NCI-H2227 (cell line): Measurements from ENCODE around the gene MIAT.
A peak's percentile ranks its signal among the peaks of the same experiment; 100 is the strongest.
"Not testable (repeated sequence)": the region's sequence is repeated elsewhere in the genome, so short reads cannot be mapped to it uniquely, and the experiment has no call there.

ENCODE experiments used
- DNase-seq: peaks from one replicate; lab custom pipeline; 2025; ENCODE audit not compliant: unreplicated experiment; lab: John Stamatoyannopoulos, UW

The MIAT gene

DNA sequence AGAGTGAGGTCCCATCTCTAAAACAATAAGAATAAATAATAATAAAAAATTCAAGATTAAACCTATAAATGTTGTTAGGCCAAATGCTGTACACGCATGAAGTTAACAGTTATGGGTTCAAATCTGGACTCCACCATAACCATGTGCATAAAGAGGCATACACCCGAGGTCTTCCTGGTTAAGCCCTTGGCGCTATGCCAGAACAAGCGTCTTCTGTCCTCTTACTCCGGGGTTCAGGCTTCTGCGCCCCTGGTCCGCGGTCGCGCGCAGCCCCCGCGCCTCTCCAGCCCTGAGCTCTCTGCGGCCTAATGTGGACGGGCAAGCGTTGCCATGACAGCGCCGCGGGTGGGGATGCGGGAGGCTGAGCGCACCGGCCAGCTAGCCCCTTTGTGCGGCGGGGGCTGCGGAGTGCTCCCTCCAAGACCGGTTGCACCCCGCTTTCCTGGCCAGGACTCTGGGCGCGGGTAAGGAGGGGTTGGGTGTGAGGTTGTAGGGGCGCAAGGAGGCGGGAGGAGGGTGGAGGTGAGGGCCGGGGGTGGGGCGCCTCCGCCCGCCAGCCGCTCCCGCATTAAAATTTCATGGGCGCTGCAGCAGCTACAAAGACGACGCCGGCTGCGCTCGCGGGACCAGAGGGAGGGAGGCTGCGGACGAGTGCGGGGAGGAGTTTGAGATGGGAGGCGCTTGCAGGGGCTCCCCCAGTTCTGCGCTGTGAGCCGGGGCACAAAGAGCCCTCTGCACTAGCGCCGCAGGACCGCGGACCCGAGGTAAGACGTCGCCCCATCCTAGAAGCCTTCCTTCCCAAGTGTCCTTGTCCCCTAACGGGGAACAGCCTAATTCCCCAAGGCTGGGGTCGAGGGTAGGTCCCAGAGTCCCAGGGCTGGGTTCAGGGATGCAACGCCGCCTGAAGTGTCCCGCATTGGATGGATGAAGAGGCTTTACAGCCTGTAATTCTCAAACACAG, at the start of gene MIAT:
Gene MIAT, plus strand, starts transcription at position 698 of the 961 bp plus-strand sequence.
- DNase-seq, result peak; percentile 75

DNA sequence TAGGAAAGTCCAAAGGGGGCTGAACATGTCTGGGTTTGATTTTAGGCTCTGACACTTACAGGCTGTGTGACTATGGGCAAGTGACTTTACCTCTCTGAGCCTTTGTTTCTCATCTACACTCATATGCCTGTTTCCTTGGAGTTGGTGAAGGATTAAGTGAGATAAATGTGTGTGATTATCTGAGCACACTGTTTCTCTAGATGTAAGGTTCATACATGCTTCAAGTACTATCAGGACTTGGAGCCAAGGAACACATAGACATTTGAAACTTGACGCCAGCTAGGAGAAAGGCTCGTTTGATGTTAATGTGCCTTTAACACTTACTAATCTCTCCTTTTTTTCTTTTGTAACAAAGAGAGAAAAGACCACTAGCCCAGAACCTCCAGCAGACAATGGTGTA, 49.3 kb upstream of the MIAT start:
- DNase-seq, result no peak

DNA sequence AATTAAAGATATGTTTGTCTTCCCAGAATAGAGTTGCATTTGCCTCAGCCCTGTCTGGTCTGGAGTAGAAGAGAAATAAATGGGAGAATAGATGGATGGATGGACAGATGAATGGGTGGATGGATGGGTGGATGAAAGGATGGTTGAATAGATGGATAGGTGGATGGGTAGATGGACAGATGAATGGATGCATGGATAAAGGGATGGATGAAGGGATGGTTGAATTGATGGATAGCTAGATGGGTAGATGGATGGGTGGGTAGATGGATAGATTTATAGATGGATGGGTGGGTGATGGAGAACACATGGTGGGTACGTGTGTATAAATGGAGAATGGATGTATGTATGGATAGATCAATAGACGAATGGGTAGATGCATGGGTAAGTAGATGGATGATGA, 48.1 kb upstream of the MIAT start:
- DNase-seq, result no peak

DNA sequence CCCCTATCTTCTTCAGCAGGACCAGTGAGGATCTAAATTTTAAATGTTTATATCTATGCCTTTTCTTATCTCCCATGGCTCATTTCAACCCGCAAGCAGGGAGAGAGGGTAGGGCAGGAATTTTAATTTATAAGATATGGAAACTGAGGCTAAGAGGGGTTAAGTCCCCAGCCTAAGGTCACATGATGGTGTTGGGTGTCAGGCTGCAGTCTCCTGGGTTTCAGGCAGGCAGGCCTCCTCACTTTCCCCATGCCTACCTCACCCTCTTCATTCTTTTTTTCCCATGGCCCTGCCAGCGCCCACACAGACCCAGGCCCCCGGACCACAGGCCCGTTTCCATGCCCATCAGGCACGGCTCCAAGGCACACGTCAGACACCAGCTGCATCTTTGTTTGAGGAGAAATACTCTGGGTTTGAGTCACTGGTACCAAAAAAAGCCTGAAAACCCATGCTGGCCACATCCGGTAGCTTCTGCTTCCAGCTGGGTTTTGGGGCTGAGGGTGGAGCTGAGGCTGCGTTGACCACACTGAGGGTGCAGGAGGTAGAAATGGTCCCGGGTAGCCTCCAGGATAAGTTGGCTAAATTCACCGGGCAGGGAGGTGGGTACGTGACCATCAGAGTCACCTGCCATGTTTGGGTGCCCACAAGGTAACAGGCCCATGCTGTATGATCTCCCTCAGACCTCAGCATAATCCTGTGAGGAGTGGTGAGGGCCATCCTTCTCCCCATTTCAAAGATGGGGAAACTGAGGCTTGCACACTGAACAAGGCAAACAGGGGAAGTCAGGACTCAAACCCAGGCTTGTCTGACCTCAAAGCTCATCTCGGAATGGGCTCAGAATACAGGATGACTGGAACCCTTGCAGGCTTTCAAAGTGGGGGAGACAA, 47.1 kb upstream of the MIAT start:
- no peak for DNase-seq

DNA sequence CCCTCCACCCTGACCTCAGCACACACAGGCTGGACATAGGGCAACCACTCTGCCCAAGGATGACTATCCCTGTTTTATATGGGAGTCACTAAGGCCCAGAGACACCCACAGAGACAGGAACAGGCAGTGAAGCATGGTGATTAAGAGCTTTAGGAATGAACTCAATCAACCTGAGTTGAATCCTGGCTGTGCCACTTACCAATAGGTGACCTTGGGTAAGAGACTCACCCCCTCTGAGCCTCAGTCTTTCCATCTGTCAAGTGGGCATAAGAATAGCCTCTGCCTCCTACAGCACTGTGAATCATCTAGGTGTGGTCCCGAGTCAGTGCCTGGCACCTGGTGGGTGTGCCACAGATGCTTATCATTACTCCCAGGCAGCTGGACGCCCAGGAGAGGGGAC, 46.4 kb upstream of the MIAT start:
- DNase-seq, result no peak

DNA sequence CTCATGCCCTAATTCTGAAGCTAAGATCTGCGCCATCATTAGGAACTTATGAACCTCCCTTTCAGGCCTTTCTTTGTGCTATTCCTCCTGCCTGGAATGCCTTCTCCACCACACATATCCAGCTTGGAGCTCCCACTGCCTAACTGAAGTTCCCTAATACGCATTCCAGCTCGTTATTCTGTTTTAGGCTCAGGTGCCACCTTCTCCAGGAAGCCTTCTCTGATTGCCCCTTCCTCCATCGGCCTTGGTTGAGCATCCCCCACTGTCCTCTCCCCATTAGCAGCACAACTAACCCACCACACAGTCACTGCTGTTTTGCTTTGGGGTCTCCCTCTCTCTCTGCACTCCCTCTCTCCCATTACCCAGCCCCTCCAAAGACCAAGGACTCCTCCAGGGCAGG, 44.7 kb upstream of the MIAT start:
- no peak for DNase-seq

DNA sequence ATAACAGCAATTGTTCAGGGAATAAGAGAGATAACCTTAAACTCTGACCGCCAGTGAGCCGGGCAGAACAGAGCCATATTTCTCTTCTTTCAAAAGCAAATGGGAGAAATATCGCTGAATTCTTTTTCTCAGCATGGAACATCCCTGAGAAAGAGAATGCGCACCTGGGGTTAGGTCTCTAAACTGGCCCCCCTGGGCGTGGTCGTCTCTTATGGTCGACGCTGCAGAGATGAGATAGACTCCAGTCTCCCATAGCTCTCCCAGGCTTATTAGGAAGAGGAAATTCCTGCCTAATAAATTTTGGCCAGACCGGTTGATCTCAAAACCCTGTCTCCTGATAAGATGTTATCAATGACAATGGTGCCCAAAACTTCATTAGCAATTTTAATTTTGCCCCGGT, 43.6 kb upstream of the MIAT start:
- DNase-seq, result not testable (repeated sequence)

DNA sequence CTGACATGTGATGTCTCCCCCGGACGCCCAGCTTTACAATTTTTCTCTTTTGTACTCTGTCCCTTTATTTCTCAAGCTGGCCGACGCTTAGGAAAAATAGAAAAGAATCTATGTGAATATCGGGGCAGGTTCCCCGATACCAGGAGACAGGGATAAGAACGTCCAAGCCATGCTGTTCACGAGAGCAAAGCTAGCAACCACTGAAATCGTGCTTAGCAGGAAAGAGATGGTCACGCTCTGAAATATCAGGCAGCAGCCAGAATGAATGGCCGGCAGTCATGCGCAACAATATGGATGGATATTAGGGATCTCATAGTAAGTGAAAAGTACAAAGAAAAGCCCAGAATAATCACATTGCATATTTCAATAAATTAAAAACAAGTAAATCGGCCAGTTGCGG, 43.1 kb upstream of the MIAT start:
- no peak for DNase-seq

DNA sequence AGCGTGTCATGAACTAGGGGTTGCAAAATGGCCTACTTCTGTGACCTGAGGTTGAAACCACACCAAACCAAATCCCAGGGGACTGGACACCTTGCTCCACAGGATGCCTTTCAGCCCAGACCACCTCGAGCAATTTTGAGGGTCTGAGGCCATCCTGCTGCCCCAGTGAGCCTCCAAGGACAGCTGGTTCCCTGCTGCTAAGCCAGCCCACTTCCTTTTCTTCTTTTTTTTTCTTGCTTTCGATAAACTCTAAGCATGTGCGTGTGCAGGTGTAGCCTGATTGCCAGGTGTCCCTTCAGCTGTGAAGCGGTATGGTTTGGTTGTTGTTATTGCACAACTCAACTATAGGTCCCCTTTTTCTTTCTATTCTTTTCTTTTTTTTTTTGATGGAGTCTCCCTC, 42.2 kb upstream of the MIAT start:
- DNase-seq, result no peak

DNA sequence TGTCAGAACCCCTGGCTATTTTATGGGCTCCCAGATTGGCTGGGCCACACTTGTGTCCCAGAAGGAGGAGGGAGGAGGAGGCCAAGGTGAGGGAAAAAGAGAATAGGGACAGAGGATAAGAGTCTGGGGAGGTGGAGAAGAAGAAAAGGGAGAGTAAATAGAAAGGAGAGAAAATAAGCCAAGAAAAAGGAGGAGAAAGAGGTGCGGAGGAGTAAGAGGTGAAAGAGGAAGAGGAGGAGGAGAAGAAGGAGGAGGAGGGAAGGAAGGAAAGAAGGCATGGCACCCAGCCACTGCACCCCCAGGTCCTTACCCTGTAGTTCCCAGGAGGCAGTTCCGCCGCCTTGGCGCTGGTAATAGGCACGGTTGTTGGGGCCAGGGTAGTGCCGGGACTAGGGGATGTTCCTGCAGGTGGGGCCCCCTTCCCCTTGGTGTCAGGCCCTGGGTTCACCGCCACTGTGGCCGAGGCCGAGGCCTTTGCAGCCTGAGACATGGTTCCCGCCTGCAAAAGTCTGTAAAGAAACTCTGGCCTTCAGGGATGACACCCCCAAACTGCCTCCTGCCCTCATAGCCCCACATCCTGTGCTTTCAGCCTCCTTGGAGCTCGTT, 41.5 kb upstream of the MIAT start:
- DNase-seq, result no peak

DNA sequence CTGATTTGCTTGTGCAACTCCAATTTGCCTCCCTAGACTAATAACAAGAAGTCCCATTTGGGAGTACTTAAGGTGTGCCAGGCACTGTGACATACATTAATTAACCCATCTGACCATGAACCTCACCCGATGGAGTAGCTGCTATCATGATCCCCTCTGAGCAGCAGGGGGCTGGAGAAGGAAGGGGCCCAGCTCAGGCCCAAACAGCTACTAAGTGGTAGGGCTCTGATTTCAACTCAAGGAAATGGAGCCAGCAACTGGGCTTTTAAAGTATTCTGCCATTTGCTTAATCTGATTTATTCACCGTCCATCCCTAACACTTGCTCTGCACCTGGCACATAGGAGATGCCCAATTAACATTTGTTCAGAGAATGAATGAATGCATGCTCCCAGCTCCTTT, 40.7 kb upstream of the MIAT start:
- no peak for DNase-seq

DNA sequence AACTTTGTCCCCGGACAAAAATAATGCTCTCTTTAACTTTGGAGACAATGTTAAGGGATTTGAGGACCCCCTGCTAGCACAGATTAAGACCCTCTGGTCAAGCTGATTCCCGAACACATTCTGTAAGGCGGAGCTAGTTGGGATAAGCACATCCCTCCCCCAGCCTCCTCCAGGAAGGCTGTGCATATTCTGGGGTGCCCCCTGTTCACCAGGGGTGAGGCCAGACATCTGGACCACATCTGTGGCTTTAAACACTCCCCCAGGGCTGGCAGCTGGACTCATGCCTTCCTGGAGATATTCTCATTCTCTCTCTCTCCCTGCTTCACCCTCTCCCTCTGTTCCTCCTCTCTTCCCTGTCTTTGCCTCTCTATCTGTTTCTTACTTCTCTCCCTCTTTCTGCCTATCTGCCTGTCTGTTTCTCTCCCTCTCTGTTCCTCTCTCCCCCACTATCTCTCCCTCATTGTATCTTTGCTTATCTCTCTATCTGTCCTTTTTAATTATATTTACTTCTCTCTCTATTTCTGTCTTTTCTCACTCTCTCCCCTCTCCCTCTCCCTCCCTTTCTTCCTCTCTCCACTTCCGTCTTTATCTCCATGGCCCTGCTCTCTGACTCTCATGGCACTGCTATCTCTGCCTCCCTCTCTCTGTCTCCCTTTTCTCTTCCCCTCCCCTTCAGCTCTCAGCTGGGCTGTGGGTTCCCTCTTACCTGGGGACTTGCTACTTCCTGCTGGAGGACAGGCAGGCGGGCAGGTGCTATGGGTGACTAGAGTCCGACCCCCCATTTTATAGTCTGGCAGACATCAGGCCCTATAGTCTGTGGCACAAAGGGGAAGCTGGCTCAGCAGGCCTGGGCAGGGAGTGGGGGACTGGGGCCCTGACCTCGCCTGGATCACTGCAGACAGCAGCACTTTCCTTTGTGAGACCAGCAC, 39.9 kb upstream of the MIAT start, which contains the start of gene CRYBB1:
Gene CRYBB1, minus strand, starts transcription at position 757 of the 929 bp plus-strand sequence. CDS start 1,708 bp downstream, outside the sequence.
- DNase-seq, result no peak

DNA sequence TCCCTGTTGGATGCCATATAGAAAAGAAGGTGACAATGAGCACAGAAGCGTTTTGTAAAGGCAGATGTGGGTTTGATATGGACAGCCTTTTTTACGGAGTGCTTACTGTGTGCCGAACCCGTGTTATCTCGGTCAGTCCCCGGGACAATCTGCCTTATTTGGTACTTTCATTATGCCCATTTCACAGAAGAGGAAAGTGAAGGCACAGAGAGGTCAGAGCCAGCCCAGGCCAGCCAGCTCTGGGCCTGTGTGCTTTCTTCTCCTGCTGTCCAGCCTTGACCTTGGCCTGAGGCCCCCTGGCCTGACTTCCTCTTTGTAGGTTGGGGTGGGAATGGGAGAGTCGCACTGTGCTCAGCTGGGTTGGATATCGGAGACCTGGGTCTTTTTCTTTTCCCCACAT, 38.9 kb upstream of the MIAT start:
- no peak for DNase-seq

DNA sequence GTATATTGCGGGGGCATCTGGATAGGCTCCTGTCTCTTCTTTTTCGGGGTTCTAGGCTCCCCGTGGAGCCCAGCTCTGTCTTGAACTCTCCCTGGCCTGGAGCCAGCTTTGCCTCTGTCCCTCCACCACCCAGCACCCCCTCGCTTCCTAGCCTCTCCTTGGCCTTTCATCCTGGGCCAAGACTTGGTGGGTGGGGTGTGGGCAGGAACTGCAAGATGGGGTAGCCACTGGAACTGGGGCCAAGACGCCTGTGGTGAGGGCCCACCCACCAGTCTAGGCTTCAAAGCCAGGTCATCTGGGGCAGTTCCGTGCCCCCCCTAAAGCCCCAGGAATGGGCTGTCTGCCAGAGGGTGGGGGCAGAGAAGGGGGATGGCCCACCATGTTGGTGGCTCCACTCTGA, 37.9 kb upstream of the MIAT start:
- no peak for DNase-seq

DNA sequence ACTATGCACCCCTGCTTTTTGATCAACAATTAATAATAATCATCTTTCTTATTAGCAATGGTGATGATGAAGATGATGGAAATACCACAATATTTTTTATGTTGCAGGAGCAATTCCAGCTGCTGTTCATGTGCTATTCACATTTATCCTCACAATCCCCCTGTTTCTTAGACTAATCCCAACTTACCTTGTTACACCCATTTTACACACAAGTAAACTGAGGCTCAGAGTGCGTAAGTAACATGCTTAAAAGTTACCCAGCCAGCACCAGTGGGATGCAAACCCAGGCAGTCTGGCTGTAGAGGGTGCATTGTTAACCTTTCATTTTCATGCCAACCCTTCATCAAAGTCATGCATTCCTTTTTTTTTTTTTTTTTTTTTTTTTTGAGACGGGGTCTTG, 37.2 kb upstream of the MIAT start:
- DNase-seq, result no peak

DNA sequence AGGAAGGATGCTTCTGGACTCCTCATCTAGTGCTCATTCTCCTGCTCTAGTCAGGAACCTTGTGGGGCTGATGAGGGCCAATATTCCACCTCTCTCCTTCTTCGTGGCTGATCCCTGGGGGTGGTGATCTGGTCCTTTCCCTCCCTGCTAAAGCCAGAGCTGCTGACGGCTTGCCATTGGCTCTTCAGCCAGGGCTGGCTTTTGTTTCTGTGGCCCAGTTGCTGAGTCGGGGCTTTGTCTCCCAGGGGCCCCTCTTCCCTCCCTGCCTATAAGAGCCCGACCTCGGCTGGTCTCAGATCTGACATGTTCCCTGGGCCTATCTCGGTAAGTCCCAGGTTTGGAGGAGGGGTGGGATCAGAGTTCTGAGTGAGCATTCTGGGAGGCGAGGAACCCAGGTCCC, 35.7 kb upstream of the MIAT start, which contains the start of gene CRYBA4:
Gene CRYBA4, plus strand, starts transcription at position 301 of the 400 bp plus-strand sequence. CDS start 634 bp downstream, outside the sequence.
- DNase-seq, result no peak

DNA sequence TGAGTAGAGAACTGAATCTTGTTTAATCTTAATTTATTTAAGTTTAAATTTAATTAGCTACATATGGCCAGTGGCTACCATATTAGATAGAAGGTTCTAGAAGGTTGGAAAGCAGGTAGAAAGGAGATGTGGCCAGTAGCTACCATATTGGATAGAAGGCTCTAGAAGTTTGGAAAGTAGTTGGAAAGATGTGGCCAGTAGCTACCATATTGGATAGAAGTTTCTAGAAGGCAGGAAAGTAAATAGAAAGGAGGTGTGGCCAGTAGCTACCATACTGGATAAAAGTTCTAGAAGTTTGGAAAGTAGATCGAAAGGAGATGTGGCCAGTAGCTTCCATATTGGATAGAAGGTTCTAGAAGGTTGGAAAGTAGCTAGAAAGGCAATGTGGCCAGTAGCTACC, 33.4 kb upstream of the MIAT start:
- DNase-seq, result no peak

DNA sequence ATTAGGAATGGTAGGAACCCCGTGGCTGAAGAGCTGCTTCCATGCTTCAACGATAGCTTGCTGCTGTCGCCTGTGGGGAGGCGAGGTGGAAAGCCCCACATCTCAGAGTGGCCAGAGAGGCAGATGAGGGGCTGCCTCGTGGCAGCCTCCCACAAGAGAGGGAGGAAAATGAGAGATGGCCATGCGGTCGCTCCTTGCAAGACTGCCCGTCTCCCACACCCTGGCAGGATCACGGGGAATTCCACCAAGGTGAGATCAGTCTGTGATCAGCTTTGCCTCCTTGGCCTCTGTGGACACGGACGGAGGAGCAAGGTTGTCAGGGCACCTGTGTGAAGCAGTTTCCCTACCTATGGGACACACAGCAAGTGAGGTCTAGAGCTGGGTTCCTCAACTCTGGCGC, 32.6 kb upstream of the MIAT start:
- DNase-seq, result no peak

DNA sequence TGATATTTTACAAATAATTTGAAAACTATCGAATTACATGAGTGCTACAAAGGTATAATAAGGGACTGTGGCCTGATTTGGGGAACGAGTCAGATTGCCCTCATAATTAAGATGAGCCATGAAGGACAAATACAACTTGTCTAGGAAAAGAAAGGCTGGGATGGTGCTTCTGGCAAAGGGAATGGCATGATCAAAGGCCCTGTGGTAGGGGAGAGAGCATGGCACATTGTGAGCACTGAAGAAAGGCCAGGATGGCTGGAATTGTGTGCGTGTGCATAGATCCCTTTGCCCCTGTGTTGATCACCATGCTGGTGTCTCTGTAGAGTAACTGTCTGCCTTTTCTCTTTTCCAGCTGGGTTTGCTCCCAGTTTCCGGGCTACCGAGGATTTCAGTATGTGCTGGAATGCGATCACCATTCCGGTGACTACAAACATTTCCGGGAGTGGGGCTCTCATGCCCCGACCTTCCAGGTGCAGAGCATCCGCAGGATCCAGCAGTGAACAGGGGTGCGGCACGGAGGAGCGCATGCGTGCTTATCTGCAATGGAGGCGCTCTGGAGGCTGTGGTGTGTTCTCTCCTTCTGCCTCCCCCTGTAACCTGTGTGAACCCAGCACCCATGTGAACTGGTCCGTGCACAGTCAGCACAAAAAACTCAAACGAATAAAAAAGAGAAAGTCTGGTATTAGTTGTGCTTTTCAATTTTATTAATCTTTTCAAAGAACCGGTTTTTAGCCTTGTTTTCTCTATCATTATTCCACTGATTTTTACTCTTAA, 27.2 kb upstream of the MIAT start:
- DNase-seq, result no peak
